ENCODE results near the gene SLC25A4.

DNA sequence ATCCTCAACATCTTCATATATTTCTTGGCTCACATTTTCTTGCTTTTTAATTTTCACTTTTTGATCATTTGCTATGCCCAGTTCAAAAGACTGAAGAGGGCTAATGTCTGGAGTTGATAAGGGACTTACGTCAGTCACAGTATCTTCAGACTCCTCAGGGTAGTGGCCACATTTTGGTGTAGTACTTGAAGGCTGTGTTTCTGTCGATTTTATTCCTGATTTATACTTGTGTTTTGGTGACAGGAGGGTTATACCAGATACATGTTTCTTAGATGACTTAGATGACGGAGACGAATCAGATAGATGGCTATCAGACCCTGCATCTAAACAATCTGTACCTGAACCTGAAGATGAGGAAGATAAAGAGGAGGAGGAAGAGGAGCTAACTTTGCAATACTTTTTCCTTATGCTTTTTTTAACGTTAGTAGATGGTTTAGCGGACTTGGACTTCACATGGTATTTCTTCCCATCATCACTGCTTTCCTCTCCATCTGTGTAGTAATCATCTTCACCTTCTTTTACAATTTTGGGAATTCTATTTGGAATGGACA, 47.3 kb downstream of the SLC25A4 start:
- TF ChIP-seq POLR2A (IDR thresholded peaks at IDR 0.05) = no peak
- TF ChIP-seq EP300 (IDR thresholded peaks at IDR 0.05) = no peak
